Naive thymus-derived CD4-positive, alpha-beta T cell (primary cell): Measurements from ENCODE around the gene GLIS1. TPM values are rescaled to one million over a fixed set of nuclear protein-coding genes. Genes with fewer than 3 reads are reported as not detected.

Experiments used
- ATAC-seq: fragments of 150-1000 bp; cut with Tn5 transposase; 2 replicates; pipeline ENCODE4 v1.10.0; 2021; ENCODE audit warnings: mild to moderate bottlenecking, moderate library complexity
- CTCF ChIA-PET: fragments of 350-600 bp; sonication (Branson Sonifier 250); formaldehyde crosslinking; loops from one replicate; lab custom pipeline; 2021; ENCODE audit warnings: antibody characterized with exemption; lab: Charles Lee
- POLR2A ChIA-PET: fragments of 350-600 bp; sonication (Branson Sonifier 250); formaldehyde crosslinking; loops from one replicate; lab custom pipeline; 2021; ENCODE audit warnings: antibody characterized with exemption, inconsistent platforms; lab: Charles Lee
- DNase-seq, 9 donors: peaks; one replicate each; pipeline versions ENCODE4 v3.0.0 to v3.0.0-alpha.2; 2020 to 2022; ENCODE audit warnings: mixed read lengths in 1 of 9
- H3K27ac ChIP-seq: one replicate; pipeline ENCODE4 v1.7.0; 2013; ENCODE audit warnings: mild to moderate bottlenecking, low read depth, low read length, moderate library complexity
- H3K27me3 ChIP-seq, 2 donors: one replicate each; pipeline ENCODE4 v1.7.0; 2013; ENCODE audit warnings: low read length in 2 of 2, mild to moderate bottlenecking in 2 of 2, moderate library complexity in 2 of 2; ENCODE audit not compliant: control insufficient read depth in 2 of 2, insufficient read depth in 2 of 2
- H3K36me3 ChIP-seq, 3 experiments: 1 replicate in 2 of 3; 2 replicates in 1 of 3; pipeline ENCODE4 v1.7.0; 2013; ENCODE audit warnings: low read length in 3 of 3, mild to moderate bottlenecking in 3 of 3, moderate library complexity in 1 of 3; ENCODE audit not compliant: insufficient read depth in 3 of 3, control insufficient read depth in 2 of 3
- H3K4me1 ChIP-seq, 2 donors: one replicate each; pipeline ENCODE4 v1.7.0; 2013; ENCODE audit warnings: low read length in 2 of 2, mild to moderate bottlenecking in 2 of 2, moderate library complexity in 1 of 2; ENCODE audit not compliant: control insufficient read depth in 2 of 2, insufficient read depth in 2 of 2
- H3K4me3 ChIP-seq: 2 replicates; pipeline ENCODE4 v1.7.0; 2013; ENCODE audit warnings: mild to moderate bottlenecking, low read length
- H3K9me3 ChIP-seq, 3 experiments: 1 replicate in 2 of 3; 2 replicates in 1 of 3; pipeline ENCODE4 v1.7.0; 2013; ENCODE audit warnings: low read length in 3 of 3; ENCODE audit not compliant: control insufficient read depth in 2 of 3
- H3K27ac Mint-ChIP-seq, 9 donors: one replicate each; pipeline ENCODE4 v1.8.0; 2020 to 2022; ENCODE audit warnings: mixed read lengths in 9 of 9, mild to moderate bottlenecking in 8 of 9, moderate library complexity in 5 of 9, inconsistent platforms in 2 of 9
- H3K27me3 Mint-ChIP-seq, 5 donors: one replicate each; pipeline ENCODE4 v1.8.0; 2021 to 2022; ENCODE audit warnings: mixed read lengths in 5 of 5, mild to moderate bottlenecking in 1 of 5
- H3K36me3 Mint-ChIP-seq, 5 donors: one replicate each; pipeline ENCODE4 v1.8.0; 2020 to 2022; ENCODE audit warnings: mixed read lengths in 5 of 5, mild to moderate bottlenecking in 3 of 5, inconsistent platforms in 1 of 5
- H3K4me1 Mint-ChIP-seq, 7 donors: one replicate each; pipeline ENCODE4 v1.8.0; 2020 to 2022; ENCODE audit warnings: mixed read lengths in 7 of 7, mild to moderate bottlenecking in 3 of 7, inconsistent platforms in 1 of 7
- H3K4me3 Mint-ChIP-seq, 10 donors: one replicate each; pipeline ENCODE4 v1.8.0; 2020 to 2022; ENCODE audit warnings: mild to moderate bottlenecking in 10 of 10, mixed read lengths in 10 of 10, moderate library complexity in 6 of 10, inconsistent platforms in 2 of 10
- H3K9me3 Mint-ChIP-seq, 11 donors: one replicate each; pipeline ENCODE4 v1.8.0; 2020 to 2022; ENCODE audit warnings: mixed read lengths in 11 of 11, mild to moderate bottlenecking in 4 of 11, inconsistent platforms in 1 of 11, moderate library complexity in 1 of 11
- intact Hi-C, 2 donors: fragments of 100-400 bp; cut with micrococcal nuclease; formaldehyde crosslinking; loops; one replicate each; pipeline ENCODE4 v1.15.1; 2023
- polyA plus RNA-seq, 2 donors: library from polyadenylated mRNA; unstranded; fragments of 300-500 nt; fragmentation: Illumina TruSeq; gene quantifications; one replicate each; pipeline ENCODE4 v1.2.3, GENCODE V29; 2021
- total RNA-seq, 6 experiments: library from RNA in 5 of 6; stranded (reverse) in 5 of 6; gene quantifications; 1 replicate in 5 of 6; 2 replicates in 1 of 6; pipeline ENCODE4 v1.2.3 and lab custom pipeline; 2021 to 2026

The GLIS1 gene
- total and polyA plus RNA-seq, 7 experiments from 2014 or later, result not detected

DNA sequence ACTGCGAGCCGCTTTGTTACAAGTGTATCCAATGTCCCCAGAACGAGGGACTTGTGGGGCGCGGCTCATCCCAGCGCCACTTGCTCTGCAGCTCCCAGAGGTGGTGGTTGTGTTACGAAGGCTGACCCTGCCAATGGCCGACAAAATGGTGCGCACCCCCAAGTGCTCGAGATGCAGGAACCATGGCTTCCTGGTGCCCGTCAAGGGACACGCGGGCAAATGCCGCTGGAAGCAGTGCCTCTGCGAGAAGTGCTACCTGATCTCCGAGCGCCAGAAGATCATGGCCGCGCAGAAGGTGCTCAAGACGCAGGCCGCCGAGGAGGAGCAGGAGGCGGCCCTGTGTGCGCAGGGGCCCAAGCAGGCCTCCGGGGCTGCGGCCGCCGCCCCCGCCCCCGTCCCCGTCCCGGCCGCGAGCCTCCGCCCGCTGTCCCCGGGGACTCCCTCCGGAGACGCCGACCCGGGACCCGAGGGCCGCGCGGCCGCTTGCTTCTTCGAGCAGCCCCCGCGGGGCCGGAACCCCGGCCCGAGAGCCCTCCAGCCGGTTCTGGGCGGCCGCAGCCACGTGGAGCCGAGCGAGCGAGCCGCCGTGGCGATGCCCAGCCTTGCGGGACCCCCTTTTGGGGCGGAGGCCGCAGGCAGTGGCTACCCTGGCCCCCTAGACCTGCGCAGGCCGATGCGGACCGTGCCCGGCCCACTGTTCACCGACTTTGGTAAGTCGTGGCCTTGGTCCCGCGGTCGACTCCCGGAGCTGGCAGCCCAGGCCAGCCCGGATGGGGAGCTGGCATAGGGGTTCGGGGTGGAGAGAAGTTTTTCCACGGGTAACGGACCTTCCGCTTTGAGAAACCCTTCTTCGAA lies 279.4 kb downstream of the GLIS1 start, which contains the start of gene DMRTB1:
DMRTB1 (plus strand) TSS at position 79 of the 855 bp plus-strand sequence; CDS start at position 134, 55 bp downstream.
- intact Hi-C loops, result no loop called here
- Mint-ChIP-seq H3K4me1 (no peaks in the 10 kb centered on the region), H3K27ac (no peak within 1 kb of the TSS), H3K27me3 (peaks cover 0 to 14% (median 0%) of the 10 kb centered on the region in 5 donors), H3K36me3 (no peaks in the 10 kb centered on the region), H3K4me3 (no peak within 1 kb of the TSS), H3K9me3 (no peaks in the 10 kb centered on the region)
- Histone ChIP-seq H3K27ac (no peak within 1 kb of the TSS), H3K9me3 (no peaks in the 10 kb centered on the region), H3K4me1 (no peaks in the 10 kb centered on the region), H3K4me3 (no peak within 1 kb of the TSS), H3K27me3 (no peaks in the 10 kb centered on the region), H3K36me3 (no peaks in the 10 kb centered on the region)
- ChIA-PET POLR2A (no interaction called here), CTCF (no interaction called here)
- no peak for DNase-seq
- ATAC-seq, result no peak

DNA sequence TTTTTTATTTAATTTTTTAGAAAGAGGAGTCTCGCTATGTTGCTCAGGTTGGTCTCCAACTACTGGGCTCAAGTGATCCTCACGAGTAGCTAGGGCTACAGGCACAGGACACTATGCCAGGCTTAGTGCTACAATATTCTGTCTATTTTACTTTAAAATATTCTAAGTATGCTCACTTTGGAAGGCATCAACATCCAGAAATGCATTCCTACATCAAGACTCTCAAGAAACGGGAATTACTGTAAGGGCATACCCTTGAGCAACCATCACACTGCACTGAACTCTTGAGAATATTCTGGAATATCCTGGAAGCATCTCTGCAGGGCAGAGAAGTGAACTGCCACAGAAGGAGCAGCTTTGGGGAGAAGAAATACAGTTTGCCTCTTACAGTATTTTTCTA lies 280.3 kb downstream of the GLIS1 start:
- no peaks in the 10 kb centered on the region for H3K9me3 Mint-ChIP-seq
- H3K4me3 Mint-ChIP-seq, result no peak overlapping the region
- POLR2A ChIA-PET, result no interaction called here

More for the DNA sequence above, 280.3 kb downstream of the GLIS1 start:
- H3K4me3 ChIP-seq, result no peak overlapping the region
- intact Hi-C loops, result no loop called here
- Mint-ChIP-seq H3K4me1 (no peaks in the 10 kb centered on the region), H3K36me3 (no peaks in the 10 kb centered on the region), H3K27me3 (peaks cover 0 to 17% (median 4%) of the 10 kb centered on the region in 5 donors), H3K27ac (no peak overlapping the region)
- no peak overlapping the region for H3K27ac ChIP-seq
- no peaks in the 10 kb centered on the region for H3K27me3 ChIP-seq
- CTCF ChIA-PET, result no interaction called here
- ATAC-seq (no peak), DNase-seq (no peak)
- H3K9me3 ChIP-seq, result no peaks in the 10 kb centered on the region
- no peaks in the 10 kb centered on the region for H3K36me3 ChIP-seq
- H3K4me1 ChIP-seq, result no peaks in the 10 kb centered on the region

Other genes with a start within 250 kb of the GLIS1 start
- gene NDC1, start 99.1 kb upstream of the GLIS1 start, total RNA-seq, result 10 to 100 TPM in 3 of 5 experiments, 1 to 10 TPM in 2; 6.9 to 20.2 (median 13.2) TPM
- gene NDC1, start 99.1 kb upstream of the GLIS1 start, polyA plus RNA-seq, result 10 to 100 TPM in 1 of 2 donors, 1 to 10 TPM in 1; 9.7 to 10.8 TPM
- 10 to 100 TPM; 10.5 to 18.0 (median 16.3) TPM for gene YIPF1, start 150.6 kb upstream of the GLIS1 start, total RNA-seq
- 10 to 100 TPM; 20.6 to 27.4 TPM for gene YIPF1, start 150.6 kb upstream of the GLIS1 start, polyA plus RNA-seq
- gene DIO1, start 155.0 kb upstream of the GLIS1 start, total RNA-seq, result not detected
- gene DIO1, start 155.0 kb upstream of the GLIS1 start, polyA plus RNA-seq, result not detected
- 10 to 100 TPM; 17.5 to 59.9 (median 41.3) TPM for gene IFT25, start 206.5 kb upstream of the GLIS1 start, total RNA-seq
- gene IFT25, start 206.5 kb upstream of the GLIS1 start, polyA plus RNA-seq, result 10 to 100 TPM; 38.0 to 53.7 TPM
- gene LRRC42, start 207.2 kb upstream of the GLIS1 start, total RNA-seq, result 10 to 100 TPM in 1 of 5 experiments, 1 to 10 TPM in 4; 6.2 to 20.3 (median 7.8) TPM
- gene LRRC42, start 207.2 kb upstream of the GLIS1 start, polyA plus RNA-seq, result 10 to 100 TPM in 1 of 2 donors, 1 to 10 TPM in 1; 7.7 to 13.8 TPM